HG03558 (cell line): ENCODE measurements around the gene ETV3L.
"Not testable (repeated sequence)": the region's sequence is repeated elsewhere in the genome, so short reads cannot be mapped to it uniquely, and the experiment has no call there.

Experiments used
- ATAC-seq: cut with Tn5 transposase; IDR thresholded peaks from one replicate; pipeline ENCODE4 v1.9.1; 2021; ENCODE audit warnings: moderate number of reproducible peaks; ENCODE audit not compliant: unreplicated experiment; ENCODE audit errors: extremely low read depth

The ETV3L gene

DNA sequence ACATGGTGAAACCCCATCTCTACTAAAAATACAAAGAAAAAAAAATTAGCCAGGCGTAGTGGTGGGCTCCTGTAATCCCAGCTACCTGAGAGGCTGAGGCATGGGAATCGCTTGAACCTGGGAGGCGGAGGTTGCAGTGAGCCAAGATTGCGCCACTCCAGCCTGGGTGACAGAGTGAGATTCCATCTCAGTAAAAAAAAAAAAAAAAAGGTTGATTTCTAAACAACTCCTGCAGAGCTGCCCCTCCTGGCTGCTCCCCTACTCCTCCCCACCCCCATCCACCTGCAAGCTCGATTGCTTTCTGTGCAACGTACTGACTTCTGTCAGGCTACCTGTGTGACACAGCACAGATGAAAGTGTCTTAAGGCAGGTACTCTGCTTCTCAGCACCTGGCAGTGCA is 13.3 kb downstream of the ETV3L start:
- no peak for ATAC-seq

DNA sequence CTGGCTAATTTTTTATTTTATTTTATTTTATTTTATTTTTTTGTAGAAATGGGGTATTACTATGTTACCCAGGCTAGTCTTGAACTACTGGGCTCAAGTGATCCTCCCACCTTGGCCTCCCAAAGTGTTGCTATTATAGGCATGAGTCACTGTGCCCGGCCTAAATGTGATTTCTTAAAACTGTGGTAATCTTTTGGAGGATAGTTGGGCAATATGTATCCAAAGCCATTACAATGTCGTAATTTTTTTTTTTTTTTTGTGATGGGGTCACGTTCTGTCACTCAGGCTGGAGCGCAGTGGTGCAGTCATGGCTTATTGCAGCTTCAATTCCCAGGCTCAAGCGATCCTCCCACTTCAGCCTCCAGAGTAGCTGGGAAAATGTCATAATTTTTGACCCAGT is 14.2 kb downstream of the ETV3L start:
- ATAC-seq, result no peak

GRCh38 chr1:157084720-157085119 is 14.9 kb downstream of the ETV3L start:
- ATAC-seq, result no peak

- no peak for ATAC-seq
These were observed 17.9 kb downstream of the ETV3L start for GRCh38 chr1:157081707-157082106.

DNA sequence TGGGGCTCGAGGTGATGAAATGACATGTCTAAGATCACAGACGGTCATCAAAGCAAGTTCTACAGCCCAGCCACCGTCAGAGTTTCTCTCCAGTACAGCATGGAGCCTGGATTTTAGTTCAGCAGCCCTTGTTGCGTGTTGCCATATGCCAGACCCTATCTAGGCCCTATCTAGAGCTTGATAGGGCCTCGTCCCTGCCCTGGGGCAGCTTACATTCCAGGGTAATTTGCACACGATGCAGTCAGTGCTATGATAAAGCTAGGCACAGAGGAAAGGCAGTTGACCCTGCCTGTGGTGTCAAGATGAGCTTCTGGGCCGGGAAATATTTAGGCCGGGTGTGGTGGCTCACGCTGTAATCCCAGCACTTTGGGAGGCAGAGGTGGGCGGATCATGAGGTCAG is 18.9 kb downstream of the ETV3L start:
- no peak for ATAC-seq

DNA sequence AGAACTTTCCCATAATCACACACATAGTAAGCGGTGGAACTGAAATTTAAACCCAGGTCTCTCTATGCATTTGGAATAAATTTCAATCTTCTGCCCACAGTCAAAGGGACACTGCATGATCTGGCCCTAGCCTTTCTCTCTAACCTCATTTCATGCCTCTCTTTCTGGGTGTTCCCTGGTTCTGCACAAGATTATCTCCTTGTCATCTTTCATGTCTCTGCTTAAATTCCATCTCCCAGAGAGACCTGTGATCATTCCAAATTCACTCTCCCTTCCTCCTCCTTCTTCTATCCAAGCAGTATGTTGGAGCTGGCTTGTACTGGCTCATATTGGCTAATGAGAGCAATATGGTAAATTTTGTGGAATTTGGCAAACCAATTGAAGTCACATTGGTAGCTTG is 22.2 kb downstream of the ETV3L start:
- no peak for ATAC-seq

DNA sequence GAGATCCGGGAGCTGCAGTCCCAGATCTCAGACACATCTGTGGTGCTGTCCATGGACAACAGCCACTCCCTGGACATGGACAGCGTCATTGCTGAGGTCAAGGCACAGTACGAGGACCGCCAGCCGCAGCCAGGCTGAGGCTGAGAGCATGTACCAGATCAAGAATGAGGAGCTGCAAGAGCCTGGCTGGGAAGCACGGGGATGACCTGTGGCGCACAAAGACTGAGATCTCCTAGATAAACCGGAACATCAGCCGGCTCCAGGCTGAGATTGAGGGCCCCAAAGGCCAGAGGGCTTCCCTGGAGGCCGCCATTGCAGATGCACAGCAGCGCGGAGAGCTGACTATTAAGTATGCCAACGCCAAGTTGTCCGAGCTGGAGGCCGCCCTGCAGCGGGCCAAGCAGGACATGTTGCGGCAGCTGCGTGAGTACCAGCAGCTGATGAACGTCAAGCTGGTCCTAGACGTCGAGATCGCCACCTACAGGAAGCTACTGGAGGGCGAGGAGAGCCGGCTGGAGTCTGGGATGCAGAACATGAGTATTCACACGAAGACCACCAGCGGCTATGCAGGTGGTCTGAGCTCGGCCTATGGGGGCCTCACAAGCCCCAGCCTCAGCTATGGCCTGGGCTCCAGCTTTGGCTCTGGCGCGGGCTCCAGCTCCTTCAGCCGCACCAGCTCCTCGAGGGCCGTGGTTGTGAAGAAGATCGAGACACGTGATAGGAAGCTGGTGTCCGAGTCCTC is 25.5 kb downstream of the ETV3L start:
- ATAC-seq, result no peak

DNA sequence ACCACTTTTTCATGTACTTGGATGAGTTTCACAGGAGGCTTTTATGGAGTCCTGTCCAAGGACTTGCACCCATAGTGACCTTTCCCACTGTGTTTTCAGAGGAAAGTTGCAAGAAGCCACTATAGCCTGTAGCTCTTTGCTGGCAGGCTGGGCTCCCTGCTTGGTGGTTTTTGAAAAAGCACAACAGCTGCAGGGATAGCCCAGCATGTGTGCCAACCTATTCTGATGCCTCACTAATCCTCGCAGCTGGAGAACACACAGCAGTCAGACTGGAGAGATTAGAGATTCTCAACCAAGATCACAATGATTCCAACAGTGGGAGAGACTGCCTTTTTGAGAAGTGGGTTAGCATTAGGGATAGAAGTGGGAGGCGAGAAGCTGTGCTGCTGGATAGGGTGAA is 30.0 kb downstream of the ETV3L start:
- ATAC-seq, result no peak

GRCh38 chr1:157059241-157059640 is 40.4 kb downstream of the ETV3L start:
- not testable (repeated sequence) for ATAC-seq

DNA sequence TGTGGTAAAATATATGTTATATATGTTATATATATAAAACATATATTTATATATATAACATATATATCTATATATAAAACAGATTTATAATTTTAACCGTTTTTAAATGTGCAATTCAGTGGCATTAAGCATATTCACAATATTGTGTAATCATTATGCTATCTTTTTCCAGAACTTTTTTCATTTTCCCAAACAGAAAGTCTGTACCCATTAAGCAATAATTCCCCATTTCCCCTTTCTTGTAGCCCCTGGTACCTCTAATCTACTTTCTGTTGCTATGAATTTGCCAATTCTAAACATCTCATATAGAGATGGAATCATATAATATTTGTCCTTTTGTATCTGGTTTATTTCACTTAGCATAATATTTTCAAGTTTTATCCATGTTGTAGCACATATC is 43.3 kb downstream of the ETV3L start:
- ATAC-seq, result no peak

DNA sequence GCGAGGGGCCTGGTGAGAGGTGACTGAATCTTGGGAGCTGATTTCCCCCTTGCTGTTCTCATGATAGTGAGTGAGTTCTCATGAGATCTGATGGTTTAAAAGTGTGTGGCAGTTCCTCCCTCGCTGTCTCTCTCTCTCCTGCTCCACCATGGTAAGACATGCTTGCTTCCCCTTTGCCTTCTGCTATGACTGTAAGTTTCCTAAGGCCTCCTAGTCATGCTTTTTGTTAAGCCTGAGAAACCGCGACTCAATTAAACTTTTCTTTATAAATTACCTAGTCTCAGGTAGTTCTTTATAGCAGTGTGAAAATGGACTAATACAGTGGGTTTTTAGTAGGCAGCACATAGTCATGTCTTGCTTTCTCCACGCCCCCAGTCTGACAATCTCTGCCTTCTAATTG is 43.9 kb downstream of the ETV3L start:
- not testable (repeated sequence) for ATAC-seq

- ATAC-seq, result no peak
These were observed 48.8 kb downstream of the ETV3L start for GRCh38 chr1:157050836-157051235.

- ATAC-seq, result no peak
These were observed 52.6 kb downstream of the ETV3L start for GRCh38 chr1:157047062-157047410.

GRCh38 chr1:157045250-157046218 is 54.1 kb downstream of the ETV3L start, which contains the start of gene ARHGEF11:
Gene ARHGEF11 (minus strand): TSS chr1:157045742. CDS start chr1:157044330, 1,412 bp downstream.
- ATAC-seq, result no peak

- no peak for ATAC-seq
These were observed 55.3 kb downstream of the ETV3L start for GRCh38 chr1:157044326-157044725.

DNA sequence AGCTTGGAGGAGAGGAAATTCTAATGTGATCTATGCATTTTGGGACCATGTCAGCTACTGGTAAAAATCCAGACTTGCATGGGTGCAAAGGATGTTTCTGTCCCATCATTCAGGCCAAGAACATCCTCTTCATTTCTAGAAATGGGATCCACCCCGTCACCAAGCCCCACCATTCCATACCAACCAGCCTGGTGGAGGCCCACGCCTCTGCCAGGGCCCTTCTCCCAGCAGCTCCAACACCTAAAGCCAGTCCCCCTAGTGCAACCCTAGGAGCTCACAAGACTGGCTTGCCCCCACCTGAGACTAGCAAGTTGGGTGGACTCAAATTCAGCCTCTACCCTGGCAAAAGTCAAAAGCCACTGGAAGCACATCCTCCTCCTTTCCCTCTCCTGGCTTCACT is 55.9 kb downstream of the ETV3L start:
- no peak for ATAC-seq

DNA sequence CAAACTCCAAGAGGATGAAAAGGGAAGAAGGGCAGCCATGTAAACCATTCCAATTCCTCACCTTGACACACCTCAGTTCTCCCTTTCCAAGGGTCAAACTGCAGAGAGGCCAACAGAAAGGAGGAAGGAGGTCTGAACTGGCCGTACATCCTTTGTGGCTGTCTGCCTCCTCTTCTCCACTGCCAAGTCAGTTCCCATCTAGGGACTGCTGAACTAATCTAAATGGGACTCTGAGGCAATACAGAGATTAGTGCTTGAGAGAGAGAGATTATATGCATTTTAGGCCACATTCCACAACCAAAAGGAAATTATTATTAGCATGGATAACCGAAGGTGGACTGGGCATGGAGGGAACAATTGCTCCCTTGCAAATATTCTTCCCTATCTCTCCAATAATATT is 56.8 kb downstream of the ETV3L start:
- no peak for ATAC-seq
